ENCODE data around the gene HELB. TPM values are rescaled to one million over a fixed set of nuclear protein-coding genes. Genes with fewer than 3 reads are reported as not detected.

Gene HELB
- total and polyA plus RNA-seq, 10 of the 15 experiments (the other 5 are each of a cell fraction or from before 2014, with no cell fraction given), result 0.58 to 10.0 (median 4.4) TPM

GRCh38 chr12:66290716-66291200 is 11.5 kb upstream of the HELB start:
- ChIA-PET CTCF (no interaction called here), RAD21 (ENCODE audit: unreplicated experiment) (no interaction called here), SMC1A (ENCODE audit: uncharacterized antibody, unreplicated experiment) (interaction anchor here (0.6 kb wide), 1 partner anchor 62 kb away, joined by 3 read pairs; no protein-coding TSS in a partner anchor), POLR2A (no interaction called here)
- BruUV-seq (replicated peaks), result no TSS peak
- no peaks in the 10 kb centered on the region for H3K4me1 ChIP-seq (ENCODE audit: control insufficient read depth, insufficient read depth, low read length)
- TF ChIP-seq RUNX3 (IDR thresholded peaks at IDR 0.05; ENCODE audit: low read length) (peak; percentile 54), CUX1 (IDR thresholded peaks at IDR 0.05; ENCODE audit: insufficient replicate concordance, low read depth, low read length) (no peak), PAX5 (IDR thresholded peaks at IDR 0.05; ENCODE audit: borderline replicate concordance, low read depth, low read length) (0 out of 2 replicates have a peak, but pooled peaks have one; percentile 37)
- H3K27ac ChIP-seq (ENCODE audit: control insufficient read depth, insufficient read depth), result no peak overlapping the region
- H2AFZ ChIP-seq (ENCODE audit: control insufficient read depth, low read depth, low read length), result 0 out of 2 replicates have a peak overlapping the region, but pooled peaks have one; percentile 10
- H3K4me3 ChIP-seq, result no peak overlapping the region
- DNase-seq (ENCODE audit: low read depth, low spot score) (no peak), FAIRE-seq (no peak), ATAC-seq (peak; percentile 41)
- in situ Hi-C loops (cut with MboI) (no loop called here), intact Hi-C loops (cut with micrococcal nuclease; ENCODE audit: unreplicated experiment) (no loop called here)
- no peak overlapping the region for H3K9ac ChIP-seq (ENCODE audit: control insufficient read depth, insufficient read depth, low read length)
- H3K9me3 ChIP-seq (replicated peaks; ENCODE audit: control insufficient read depth, insufficient read depth, low read length), result no peaks in the 10 kb centered on the region; the same call in 2 of the 3 replicates
- no peaks in the 10 kb centered on the region for H3K36me3 ChIP-seq (ENCODE audit: control insufficient read depth in 2 of 2, insufficient read depth in 2 of 2, low read length in 1 of 2)
- no peaks in the 10 kb centered on the region for H3K27me3 ChIP-seq (replicated peaks in 1 of 2; ENCODE audit: control insufficient read depth in 2 of 2, insufficient read depth in 2 of 2, low read length in 1 of 2)
- 66% methylated on average over 2 of the region's 2 CpGs for WGBS (ENCODE audit: insufficient coverage, insufficient replicate concordance, low lambda C conversion rate, missing lambda C conversion rate)
- H3K4me2 ChIP-seq (ENCODE audit: control insufficient read depth, insufficient read depth), result no peak overlapping the region
- H4K20me1 ChIP-seq (ENCODE audit: control insufficient read depth, insufficient read depth), result no peaks in the 10 kb centered on the region
- no peaks in the 10 kb centered on the region for H3K79me2 ChIP-seq (ENCODE audit: control insufficient read depth, insufficient read depth, low read length)
